Measurements from ENCODE around the gene ROR1.

The ROR1 gene

GRCh38 chr1:64150266-64150665, 376.4 kb downstream of the ROR1 start:
- TF ChIP-seq, protein P1, sequence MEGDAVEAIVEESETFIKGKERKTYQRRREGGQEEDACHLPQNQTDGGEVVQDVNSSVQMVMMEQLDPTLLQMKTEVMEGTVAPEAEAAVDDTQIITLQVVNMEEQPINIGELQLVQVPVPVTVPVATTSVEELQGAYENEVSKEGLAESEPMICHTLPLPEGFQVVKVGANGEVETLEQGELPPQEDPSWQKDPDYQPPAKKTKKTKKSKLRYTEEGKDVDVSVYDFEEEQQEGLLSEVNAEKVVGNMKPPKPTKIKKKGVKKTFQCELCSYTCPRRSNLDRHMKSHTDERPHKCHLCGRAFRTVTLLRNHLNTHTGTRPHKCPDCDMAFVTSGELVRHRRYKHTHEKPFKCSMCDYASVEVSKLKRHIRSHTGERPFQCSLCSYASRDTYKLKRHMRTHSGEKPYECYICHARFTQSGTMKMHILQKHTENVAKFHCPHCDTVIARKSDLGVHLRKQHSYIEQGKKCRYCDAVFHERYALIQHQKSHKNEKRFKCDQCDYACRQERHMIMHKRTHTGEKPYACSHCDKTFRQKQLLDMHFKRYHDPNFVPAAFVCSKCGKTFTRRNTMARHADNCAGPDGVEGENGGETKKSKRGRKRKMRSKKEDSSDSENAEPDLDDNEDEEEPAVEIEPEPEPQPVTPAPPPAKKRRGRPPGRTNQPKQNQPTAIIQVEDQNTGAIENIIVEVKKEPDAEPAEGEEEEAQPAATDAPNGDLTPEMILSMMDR (IDR thresholded peaks at IDR 0.05), result no peak

DNA sequence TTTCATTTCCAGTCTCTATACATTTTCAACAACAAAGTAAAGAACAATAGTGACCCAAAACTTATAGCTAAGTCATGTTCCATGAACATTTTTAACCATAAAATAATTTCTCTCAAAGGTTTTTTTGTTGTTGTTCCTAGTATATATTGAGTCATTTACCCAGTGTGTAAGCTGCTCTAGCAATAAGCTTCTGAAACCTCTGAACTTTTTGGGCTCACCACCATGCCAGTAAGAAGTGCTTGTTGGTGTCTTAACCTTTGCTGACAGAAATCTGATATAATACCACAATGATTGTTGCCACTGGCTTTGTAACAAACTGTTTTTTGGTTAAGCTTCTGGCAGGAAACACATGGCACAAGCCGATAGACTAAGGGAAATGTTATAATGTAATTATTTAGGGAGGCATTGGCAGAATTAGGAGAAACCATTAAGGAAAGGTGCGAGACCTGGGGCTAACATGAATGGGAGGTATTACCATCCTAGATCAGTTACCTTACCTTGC, 377.0 kb downstream of the ROR1 start:
- TF ChIP-seq, protein P1 (IDR thresholded peaks at IDR 0.05), result no peak

DNA sequence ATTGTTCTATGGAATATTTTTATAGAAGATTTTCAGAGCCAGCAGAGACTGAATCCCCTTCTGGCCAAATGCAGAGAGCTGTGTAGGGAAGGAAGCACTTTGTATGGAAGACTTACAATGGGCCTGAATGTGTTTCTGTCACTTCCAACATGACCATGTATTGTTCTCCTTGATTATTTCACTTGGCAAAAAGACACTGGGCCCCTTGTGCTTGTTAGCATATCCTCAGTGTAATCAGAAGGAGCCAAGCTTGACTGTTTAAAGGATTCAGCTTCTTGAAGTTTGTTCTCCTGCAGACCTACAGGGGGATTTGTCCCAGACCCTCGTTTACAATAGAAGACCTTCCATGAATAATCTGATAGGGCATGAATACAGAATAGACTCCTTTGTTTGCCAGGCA, 381.5 kb downstream of the ROR1 start:
- TF ChIP-seq, protein P1 (IDR thresholded peaks at IDR 0.05), result no peak

DNA sequence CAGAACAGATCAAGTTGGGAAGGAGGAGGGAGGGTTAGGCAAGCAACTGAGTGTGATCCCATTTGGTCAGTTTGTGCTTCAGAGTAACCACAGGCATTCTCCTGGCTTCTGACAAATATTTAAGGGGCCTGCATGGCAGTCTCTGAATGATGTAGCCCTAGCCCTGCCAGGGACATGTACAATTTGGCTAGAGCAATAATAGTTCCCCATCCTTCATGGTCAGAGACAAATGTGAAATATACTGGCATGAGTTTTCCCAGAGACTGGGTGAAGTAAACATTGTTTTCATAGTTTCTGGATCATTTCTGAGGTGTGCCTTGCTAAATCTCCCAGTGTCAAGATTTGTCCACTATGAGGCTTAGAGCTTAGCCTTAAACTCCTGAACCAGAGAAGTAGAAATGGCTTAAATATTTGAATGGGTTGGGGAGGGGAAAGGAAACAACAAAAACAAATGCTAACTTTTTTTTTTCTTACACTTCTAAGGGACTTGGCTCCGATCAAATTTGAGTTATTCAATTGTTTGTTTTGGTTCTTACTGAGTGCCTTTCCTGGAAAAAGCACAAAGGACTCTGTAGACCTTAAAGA, 387.6 kb downstream of the ROR1 start:
- TF ChIP-seq, protein P1 (IDR thresholded peaks at IDR 0.05), result no peak

GRCh38 chr1:64162151-64162550, 388.3 kb downstream of the ROR1 start:
- TF ChIP-seq, protein P1 (IDR thresholded peaks at IDR 0.05), result no peak

DNA sequence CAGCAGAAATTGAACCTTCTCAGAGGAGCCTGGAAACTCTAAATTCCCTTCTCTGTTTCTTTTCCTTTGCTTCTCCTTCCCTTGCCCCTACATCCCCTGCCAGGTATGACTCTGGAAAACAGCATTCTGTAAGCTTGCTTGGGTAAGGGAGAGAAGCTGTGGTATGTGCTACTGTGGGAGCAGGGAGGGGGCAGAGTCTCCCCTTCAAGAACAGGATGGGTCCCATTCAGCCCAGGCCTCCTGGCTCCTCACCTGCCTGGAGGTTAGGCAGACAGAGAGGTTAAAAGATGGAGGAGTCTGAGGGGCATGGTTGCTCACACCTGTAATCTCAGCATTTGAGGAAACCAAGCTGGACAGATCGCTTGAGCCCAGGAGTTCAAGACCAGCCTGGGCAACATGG, 389.0 kb downstream of the ROR1 start:
- TF ChIP-seq, protein P1 (IDR thresholded peaks at IDR 0.05), result no peak

GRCh38 chr1:64163431-64163830, 389.6 kb downstream of the ROR1 start:
- TF ChIP-seq, protein P1 (IDR thresholded peaks at IDR 0.05), result no peak

DNA sequence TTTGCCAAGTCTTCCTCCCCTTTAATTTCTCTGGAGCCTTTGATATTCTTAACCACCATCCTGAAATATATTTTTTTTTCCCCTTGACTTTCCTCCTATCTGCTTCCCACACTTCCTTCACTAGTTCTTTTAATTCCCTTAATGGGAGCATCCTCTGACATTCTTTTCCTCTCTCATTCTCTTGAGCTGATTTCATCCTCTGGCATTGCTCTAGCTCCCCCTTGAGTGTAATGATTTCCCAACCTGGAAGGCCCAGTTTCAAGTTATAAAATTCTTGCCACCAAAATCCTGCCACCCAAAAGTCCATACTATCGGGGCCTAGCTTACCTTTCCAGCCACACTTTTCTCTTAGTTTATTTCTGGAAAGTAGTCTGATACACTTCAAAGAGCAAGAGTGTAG, 390.2 kb downstream of the ROR1 start:
- TF ChIP-seq, protein P1 (IDR thresholded peaks at IDR 0.05), result peak; percentile 58

Measured in LNCAP (cell line).